ENCODE measurements around the gene DTD1.

The DTD1 gene

GRCh38 chr20:18742841-18743240 is 155.0 kb downstream of the DTD1 start:
- no peak overlapping the region for H3K27ac ChIP-seq (ENCODE audit: low read depth, low read length, poor library complexity, severe bottlenecking)
- H3K9me3 ChIP-seq (ENCODE audit: low read length), result no peaks in the 10 kb centered on the region
- no peak overlapping the region for H3K9ac ChIP-seq (ENCODE audit: low read length)
- no peaks in the 10 kb centered on the region for H3K79me2 ChIP-seq (ENCODE audit: insufficient read depth, low read length)
- no peak overlapping the region for H3K4me3 ChIP-seq (ENCODE audit: low read depth, low read length, poor library complexity, severe bottlenecking)
- H3K4me1 ChIP-seq (ENCODE audit: insufficient read depth, low read length, severe bottlenecking), result no peaks in the 10 kb centered on the region
- TF ChIP-seq EZH2 (IDR thresholded peaks at IDR 0.05; ENCODE audit: borderline replicate concordance, low read length) (no peak), CTCF (IDR thresholded peaks at IDR 0.05; ENCODE audit: low read length) (no peak)
- H3K36me3 ChIP-seq (ENCODE audit: insufficient read depth, low read length), result peaks cover 6% of the 10 kb centered on the region; the same call in 1 of the 2 replicates
- no peak overlapping the region for H3K4me2 ChIP-seq (ENCODE audit: low read length)
- no peaks in the 10 kb centered on the region for H3K27me3 ChIP-seq (ENCODE audit: insufficient read depth, low read length)
- no peak overlapping the region for H2AFZ ChIP-seq (ENCODE audit: low read length)
- H3F3A ChIP-seq (ENCODE audit: insufficient read depth, low read length), result no peaks in the 10 kb centered on the region
- no peaks in the 10 kb centered on the region for H4K20me1 ChIP-seq (ENCODE audit: insufficient read depth, low read length)
- H3K9me2 ChIP-seq (ENCODE audit: low read depth, low read length), result no peaks in the 10 kb centered on the region

DNA sequence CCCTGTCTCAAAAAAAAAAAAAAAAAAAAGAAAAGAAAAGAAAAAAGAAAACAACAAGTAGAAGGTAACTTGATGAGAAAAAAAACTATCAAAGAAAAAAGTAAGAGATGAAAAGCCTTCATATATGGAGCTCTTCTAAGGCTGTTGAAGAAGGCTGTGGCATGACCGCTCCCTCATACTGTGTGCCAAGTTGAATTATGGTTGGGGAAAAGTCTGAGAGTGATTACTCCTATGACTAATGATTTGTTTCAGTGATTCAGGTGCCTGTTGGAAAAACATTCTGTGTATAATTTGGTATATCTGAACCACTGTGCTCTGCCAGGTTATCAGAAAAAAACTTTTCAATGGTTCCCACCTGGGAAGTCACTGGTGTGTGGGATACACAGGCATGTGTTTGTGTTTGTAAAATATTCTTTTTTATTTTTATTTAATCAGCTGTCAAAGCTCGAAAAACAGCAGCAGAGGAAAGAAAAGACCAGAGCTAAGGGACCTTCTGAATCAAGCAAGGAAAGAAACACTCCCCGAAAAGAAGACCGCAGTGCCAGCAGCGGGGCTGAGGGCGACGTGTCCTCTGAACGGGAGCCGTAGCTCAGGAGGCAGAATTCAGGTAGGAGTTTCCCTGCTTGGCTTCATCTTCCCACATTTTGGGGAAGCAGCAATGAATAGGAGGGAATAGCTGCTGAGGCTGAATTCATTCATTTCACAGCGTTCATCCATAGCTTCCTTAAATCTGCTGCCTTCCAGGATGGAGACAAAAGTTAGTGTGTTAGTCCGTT is 156.0 kb downstream of the DTD1 start:
- Histone ChIP-seq H3K4me2 (ENCODE audit: low read length) (no peak overlapping the region), H3K4me1 (ENCODE audit: insufficient read depth, low read length, severe bottlenecking) (no peaks in the 10 kb centered on the region), H4K20me1 (ENCODE audit: insufficient read depth, low read length) (no peaks in the 10 kb centered on the region), H3K79me2 (ENCODE audit: insufficient read depth, low read length) (no peaks in the 10 kb centered on the region), H3K36me3 (ENCODE audit: insufficient read depth, low read length) (peaks cover 6% of the 10 kb centered on the region; the same call in 1 of the 2 replicates), H3K4me3 (ENCODE audit: low read depth, low read length, poor library complexity, severe bottlenecking) (no peak overlapping the region), H3K9ac (ENCODE audit: low read length) (no peak overlapping the region), H3F3A (ENCODE audit: insufficient read depth, low read length) (no peaks in the 10 kb centered on the region), H3K9me2 (ENCODE audit: low read depth, low read length) (no peaks in the 10 kb centered on the region), H2AFZ (ENCODE audit: low read length) (no peak overlapping the region), H3K27ac (ENCODE audit: low read depth, low read length, poor library complexity, severe bottlenecking) (no peak overlapping the region), H3K9me3 (ENCODE audit: low read length) (no peaks in the 10 kb centered on the region), H3K27me3 (ENCODE audit: insufficient read depth, low read length) (no peaks in the 10 kb centered on the region)
- TF ChIP-seq EZH2 (IDR thresholded peaks at IDR 0.05; ENCODE audit: borderline replicate concordance, low read length) (no peak), CTCF (IDR thresholded peaks at IDR 0.05; ENCODE audit: low read length) (no peak)

DNA sequence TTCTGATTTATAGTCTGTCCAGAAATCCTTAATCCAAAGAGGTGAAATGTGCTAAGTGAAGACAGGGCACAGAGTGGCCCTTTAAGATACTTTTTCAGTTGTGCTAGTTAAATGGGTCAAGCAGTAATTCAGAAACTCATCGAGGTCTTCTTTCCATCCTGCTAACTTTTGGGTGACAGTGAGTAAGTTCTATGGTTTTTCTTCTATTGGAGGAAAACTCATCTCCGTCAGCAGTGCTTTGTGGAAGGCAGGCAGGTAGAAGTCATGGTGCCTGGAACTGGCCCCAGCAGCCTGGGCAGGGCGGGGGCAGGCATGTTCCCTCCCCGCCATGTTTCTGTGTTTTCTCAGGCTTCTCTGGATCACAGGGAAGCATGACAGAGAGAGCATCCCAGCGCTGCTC is 159.2 kb downstream of the DTD1 start:
- H3K4me2 ChIP-seq (ENCODE audit: low read length), result no peak overlapping the region
- no peaks in the 10 kb centered on the region for H3K9me2 ChIP-seq (ENCODE audit: low read depth, low read length)
- TF ChIP-seq EZH2 (IDR thresholded peaks at IDR 0.05; ENCODE audit: borderline replicate concordance, low read length), result no peak
- TF ChIP-seq CTCF (IDR thresholded peaks at IDR 0.05; ENCODE audit: low read length), result no peak
- no peaks in the 10 kb centered on the region for H4K20me1 ChIP-seq (ENCODE audit: insufficient read depth, low read length)
- H3K9ac ChIP-seq (ENCODE audit: low read length), result no peak overlapping the region
- H3K4me3 ChIP-seq (ENCODE audit: low read depth, low read length, poor library complexity, severe bottlenecking), result no peak overlapping the region
- H3K4me1 ChIP-seq (ENCODE audit: insufficient read depth, low read length, severe bottlenecking), result no peaks in the 10 kb centered on the region
- no peaks in the 10 kb centered on the region for H3K9me3 ChIP-seq (ENCODE audit: low read length)
- H3K36me3 ChIP-seq (ENCODE audit: insufficient read depth, low read length), result peaks cover 6% of the 10 kb centered on the region; the same call in 1 of the 2 replicates
- H2AFZ ChIP-seq (ENCODE audit: low read length), result no peak overlapping the region
- H3K79me2 ChIP-seq (ENCODE audit: insufficient read depth, low read length), result no peaks in the 10 kb centered on the region
- no peaks in the 10 kb centered on the region for H3K27me3 ChIP-seq (ENCODE audit: insufficient read depth, low read length)
- no peak overlapping the region for H3K27ac ChIP-seq (ENCODE audit: low read depth, low read length, poor library complexity, severe bottlenecking)
- no peaks in the 10 kb centered on the region for H3F3A ChIP-seq (ENCODE audit: insufficient read depth, low read length)
